HEK293 (cell line): ENCODE results near the gene LDLRAD4.
"Not testable (repeated sequence)": the region's sequence is repeated elsewhere in the genome, so short reads cannot be mapped to it uniquely, and the experiment has no call there.

Source experiments
- CTCF ChIA-PET: fragments of 350-600 bp; formaldehyde crosslinking; extraction: SDS; loops from one replicate; lab custom pipeline; 2021; ENCODE audit warnings: antibody characterized with exemption; lab: Yijun Ruan, JAX
- POLR2A ChIA-PET: fragments of 300-600 bp; formaldehyde crosslinking; extraction: SDS; loops from one replicate; lab custom pipeline; 2020; ENCODE audit warnings: antibody characterized with exemption, inconsistent platforms; lab: Yijun Ruan, JAX
- H3K27ac ChIP-seq: fragments of 200-500 bp; sonication (Bioruptor generic); 2 replicates; pipeline ENCODE4 v1.5.1; 2014; ENCODE audit warnings: low read depth, low read length, control low read depth, inconsistent platforms; ENCODE audit errors: extremely low read depth
- H3K36me3 ChIP-seq, 2 experiments: fragments of 200-500 bp in 1 of 2; sonication (Bioruptor generic) in 1 of 2; 1 replicate in 1 of 2; 2 replicates in 1 of 2; pipeline ENCODE4 v1.5.1; 2014 to 2017; ENCODE audit warnings: inconsistent platforms in 2 of 2, low read length in 2 of 2; ENCODE audit not compliant: control insufficient read depth in 2 of 2, insufficient read depth in 1 of 2
- H3K4me1 ChIP-seq: fragments of 200-500 bp; sonication (Bioruptor generic); 2 replicates; pipeline ENCODE4 v1.5.1; 2014; ENCODE audit warnings: mild to moderate bottlenecking, low read length, inconsistent platforms; ENCODE audit not compliant: control insufficient read depth, insufficient read depth
- H3K4me3 ChIP-seq: 2 replicates; pipeline ENCODE4 v1.5.1; 2011; ENCODE audit warnings: low read depth, mild to moderate bottlenecking, control low read depth, low read length, moderate library complexity
- H3K9me3 ChIP-seq: fragments of 200-500 bp; sonication (Bioruptor generic); 2 replicates; pipeline ENCODE4 v1.5.1; 2014; ENCODE audit warnings: low read depth, low read length, inconsistent platforms; ENCODE audit not compliant: control insufficient read depth, insufficient read depth
- BCL6B ChIP-seq: fragments of 450-650 bp; formaldehyde crosslinking; IDR thresholded peaks from 2 replicates; pipeline ENCODE4 v1.5.1; 2017; ENCODE audit warnings: missing biosample characterization, missing genetic modification characterization
- GLIS1 ChIP-seq: fragments of 450-650 bp; formaldehyde crosslinking; IDR thresholded peaks from 2 replicates; pipeline ENCODE4 v1.5.1; 2016; ENCODE audit warnings: missing biosample characterization, missing genetic modification characterization
- HOXD13 ChIP-seq: sonication (generic); formaldehyde crosslinking; IDR thresholded peaks from 2 replicates; pipeline ENCODE4 v1.8.0; 2022; ENCODE audit warnings: missing genetic modification reagents, borderline replicate concordance
- MZF1 ChIP-seq: fragments of 450-650 bp; formaldehyde crosslinking; IDR thresholded peaks from 2 replicates; pipeline ENCODE4 v1.5.1; 2017; ENCODE audit warnings: missing biosample characterization, missing genetic modification characterization, borderline replicate concordance
- SP2 ChIP-seq: fragments of 450-650 bp; formaldehyde crosslinking; IDR thresholded peaks from 2 replicates; pipeline ENCODE4 v1.5.1; 2016; ENCODE audit warnings: missing biosample characterization, missing genetic modification characterization
- SP7 ChIP-seq: fragments of 450-650 bp; formaldehyde crosslinking; IDR thresholded peaks from 2 replicates; pipeline ENCODE4 v1.5.1; 2016; ENCODE audit warnings: missing biosample characterization, missing genetic modification characterization
- YY1 ChIP-seq: fragments of 450-650 bp; formaldehyde crosslinking; IDR thresholded peaks from 2 replicates; pipeline ENCODE4 v1.5.1; 2018; ENCODE audit warnings: missing biosample characterization, missing genetic modification characterization
- ZBTB1 ChIP-seq: fragments of 450-650 bp; formaldehyde crosslinking; IDR thresholded peaks from 2 replicates; pipeline ENCODE4 v1.5.1; 2016; ENCODE audit warnings: missing biosample characterization, missing genetic modification characterization
- ZBTB49 ChIP-seq: fragments of 450-650 bp; formaldehyde crosslinking; IDR thresholded peaks from 2 replicates; pipeline ENCODE4 v1.5.1; 2016; ENCODE audit warnings: missing biosample characterization, missing genetic modification characterization, low read depth
- ZFP41 ChIP-seq: fragments of 450-650 bp; formaldehyde crosslinking; IDR thresholded peaks from 2 replicates; pipeline ENCODE4 v1.5.1; 2016; ENCODE audit warnings: missing biosample characterization, missing genetic modification characterization, borderline replicate concordance
- ZNF146 ChIP-seq: fragments of 450-650 bp; formaldehyde crosslinking; IDR thresholded peaks from 2 replicates; pipeline ENCODE4 v1.5.1; 2016; ENCODE audit warnings: missing biosample characterization, missing genetic modification characterization
- ZNF157 ChIP-seq: fragments of 450-650 bp; formaldehyde crosslinking; IDR thresholded peaks from 2 replicates; pipeline ENCODE4 v1.5.1; 2016; ENCODE audit warnings: missing biosample characterization, missing genetic modification characterization
- ZNF18 ChIP-seq: fragments of 450-650 bp; formaldehyde crosslinking; IDR thresholded peaks from 2 replicates; pipeline ENCODE4 v1.5.1; 2016; ENCODE audit warnings: missing biosample characterization, missing genetic modification characterization
- ZNF280C ChIP-seq: fragments of 450-650 bp; formaldehyde crosslinking; IDR thresholded peaks from 2 replicates; pipeline ENCODE4 v1.5.1; 2016; ENCODE audit warnings: missing biosample characterization, missing genetic modification characterization
- ZNF335 ChIP-seq: fragments of 450-650 bp; formaldehyde crosslinking; conservative IDR thresholded peaks from 2 replicates; pipeline ENCODE4 v1.5.1; 2016; ENCODE audit warnings: missing biosample characterization, missing genetic modification characterization
- ZNF37A ChIP-seq: fragments of 450-650 bp; IDR thresholded peaks from 2 replicates; pipeline ENCODE4 v1.5.1; 2018; ENCODE audit warnings: missing biosample characterization, missing genetic modification characterization
- ZNF394 ChIP-seq: fragments of 450-650 bp; formaldehyde crosslinking; IDR thresholded peaks from 2 replicates; pipeline ENCODE4 v1.5.1; 2016; ENCODE audit warnings: missing biosample characterization, missing genetic modification characterization, mild to moderate bottlenecking, moderate library complexity, borderline replicate concordance
- ZNF416 ChIP-seq: fragments of 450-650 bp; formaldehyde crosslinking; IDR thresholded peaks from 2 replicates; pipeline ENCODE4 v1.5.1; 2016; ENCODE audit warnings: missing biosample characterization, missing genetic modification characterization
- ZNF423 ChIP-seq: fragments of 450-650 bp; formaldehyde crosslinking; IDR thresholded peaks from 2 replicates; pipeline ENCODE4 v1.5.1; 2016; ENCODE audit warnings: missing biosample characterization, missing genetic modification characterization
- ZNF529 ChIP-seq: fragments of 450-650 bp; formaldehyde crosslinking; IDR thresholded peaks from 2 replicates; pipeline ENCODE4 v1.5.1; 2017; ENCODE audit warnings: missing genetic modification characterization, missing biosample characterization; ENCODE audit not compliant: insufficient replicate concordance
- ZNF544 ChIP-seq: fragments of 450-650 bp; formaldehyde crosslinking; IDR thresholded peaks from 2 replicates; pipeline ENCODE4 v1.5.0; 2017; ENCODE audit warnings: missing biosample characterization, missing genetic modification characterization
- ZNF548 ChIP-seq: fragments of 450-650 bp; formaldehyde crosslinking; IDR thresholded peaks from 2 replicates; pipeline ENCODE4 v1.5.1; 2016; ENCODE audit warnings: missing biosample characterization, missing genetic modification characterization
- ZNF596 ChIP-seq: fragments of 450-650 bp; IDR thresholded peaks from 2 replicates; pipeline ENCODE4 v1.5.0; 2018; ENCODE audit warnings: missing biosample characterization, mild to moderate bottlenecking, missing genetic modification characterization, moderate library complexity
- ZNF791 ChIP-seq: fragments of 450-650 bp; formaldehyde crosslinking; IDR thresholded peaks from 2 replicates; pipeline ENCODE4 v1.5.1; 2016; ENCODE audit warnings: missing biosample characterization, missing genetic modification characterization
- ZSCAN5A ChIP-seq: fragments of 450-650 bp; formaldehyde crosslinking; IDR thresholded peaks from 2 replicates; pipeline ENCODE4 v1.5.1; 2016; ENCODE audit warnings: missing biosample characterization, missing genetic modification characterization

LDLRAD4 gene

GRCh38 chr18:13261661-13262357 lies 43.2 kb downstream of the LDLRAD4 start (continued):
- TF ChIP-seq ZNF529 (no peak), ZNF280C (no peak), YY1 (tag by site-specific recombination) (no peak), ZNF416 (tag by site-specific recombination) (no peak), ZNF394 (no peak), ZSCAN5A (tag by site-specific recombination) (no peak), ZNF335 (tag by site-specific recombination) (no peak), ZNF37A (no peak), SP7 (tag by site-specific recombination) (no peak), BCL6B (tag by site-specific recombination) (no peak), ZNF157 (no peak), ZBTB49 (tag by site-specific recombination) (no peak), MZF1 (tag by site-specific recombination) (no peak), SP2 (tag by site-specific recombination) (no peak)
- TF ChIP-seq, all 188 proteins: peak for 0

GRCh38 chr18:13262358-13262680 lies 43.8 kb downstream of the LDLRAD4 start:
- H3K36me3 ChIP-seq, H3K27ac ChIP-seq, CTCF ChIA-PET, POLR2A ChIA-PET, H3K4me3 ChIP-seq, H3K9me3 ChIP-seq, H3K4me1 ChIP-seq: not testable (repeated sequence)

GRCh38 chr18:13262839-13263691 lies 44.5 kb downstream of the LDLRAD4 start:
- no peaks in the 10 kb centered on the region for H3K36me3 ChIP-seq
- peaks cover 9% of the 10 kb centered on the region for H3K4me1 ChIP-seq
- H3K27ac ChIP-seq = no peak overlapping the region
- ChIA-PET POLR2A (no interaction called here), CTCF (interaction anchor here (0.5 to 0.8 kb wide), 3 partner anchors 16 to 47 kb away, joined by 3 to 4 read pairs (median 3); no protein-coding TSS in a partner anchor)
- no peaks in the 10 kb centered on the region for H3K9me3 ChIP-seq
- H3K4me3 ChIP-seq = no peak overlapping the region
- TF ChIP-seq GLIS1 (tag by site-specific recombination) (no peak), ZNF544 (tag by site-specific recombination) (no peak), ZNF146 (tag by site-specific recombination) (no peak), ZBTB1 (tag by site-specific recombination) (no peak), ZFP41 (tag by site-specific recombination) (no peak), ZNF548 (no peak), ZNF596 (tag by site-specific recombination) (no peak), HOXD13 (CRISPR knock-in tag) (no peak), ZNF423 (tag by site-specific recombination) (no peak), ZNF791 (tag by site-specific recombination) (no peak), ZNF18 (tag by site-specific recombination) (no peak)
